ENCODE data around the gene CAPN5.

CAPN5 gene

DNA sequence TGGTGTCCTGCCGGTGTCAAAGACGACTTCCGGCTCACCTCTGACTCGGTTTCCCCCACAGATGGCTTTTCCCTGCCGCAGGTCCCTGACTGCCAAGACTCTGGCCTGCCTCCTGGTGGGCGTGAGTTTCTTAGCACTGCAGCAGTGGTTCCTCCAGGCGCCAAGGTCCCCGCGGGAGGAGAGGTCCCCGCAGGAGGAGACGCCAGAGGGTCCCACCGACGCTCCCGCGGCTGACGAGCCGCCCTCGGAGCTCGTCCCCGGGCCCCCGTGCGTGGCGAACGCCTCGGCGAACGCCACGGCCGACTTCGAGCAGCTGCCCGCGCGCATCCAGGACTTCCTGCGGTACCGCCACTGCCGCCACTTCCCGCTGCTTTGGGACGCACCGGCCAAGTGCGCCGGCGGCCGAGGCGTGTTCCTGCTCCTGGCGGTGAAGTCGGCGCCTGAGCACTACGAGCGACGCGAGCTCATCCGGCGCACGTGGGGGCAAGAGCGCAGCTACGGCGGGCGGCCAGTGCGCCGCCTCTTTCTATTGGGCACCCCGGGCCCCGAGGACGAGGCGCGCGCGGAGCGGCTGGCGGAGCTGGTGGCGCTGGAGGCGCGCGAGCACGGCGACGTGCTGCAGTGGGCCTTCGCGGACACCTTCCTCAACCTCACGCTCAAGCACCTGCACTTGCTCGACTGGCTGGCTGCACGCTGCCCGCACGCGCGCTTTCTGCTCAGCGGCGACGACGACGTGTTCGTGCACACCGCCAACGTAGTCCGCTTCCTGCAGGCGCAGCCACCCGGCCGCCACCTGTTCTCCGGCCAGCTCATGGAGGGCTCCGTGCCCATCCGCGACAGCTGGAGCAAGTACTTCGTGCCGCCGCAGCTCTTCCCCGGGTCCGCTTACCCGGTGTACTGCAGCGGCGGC is 27.0 kb upstream of the CAPN5 start:
- no peak overlapping the region for H3K27ac Mint-ChIP-seq
- H3K4me3 Mint-ChIP-seq, result peak overlapping the region in 2 of 3 experiments; percentile 43 to 63
- peaks cover 5% of the 10 kb centered on the region for H3K9me3 Mint-ChIP-seq
- H3K27me3 Mint-ChIP-seq (ENCODE audit: low read depth), result peaks cover 58% of the 10 kb centered on the region
- H3K4me1 Mint-ChIP-seq, result no peaks in the 10 kb centered on the region
- H3K36me3 Mint-ChIP-seq (ENCODE audit: low read depth), result no peaks in the 10 kb centered on the region
- TF ChIP-seq, protein P1, sequence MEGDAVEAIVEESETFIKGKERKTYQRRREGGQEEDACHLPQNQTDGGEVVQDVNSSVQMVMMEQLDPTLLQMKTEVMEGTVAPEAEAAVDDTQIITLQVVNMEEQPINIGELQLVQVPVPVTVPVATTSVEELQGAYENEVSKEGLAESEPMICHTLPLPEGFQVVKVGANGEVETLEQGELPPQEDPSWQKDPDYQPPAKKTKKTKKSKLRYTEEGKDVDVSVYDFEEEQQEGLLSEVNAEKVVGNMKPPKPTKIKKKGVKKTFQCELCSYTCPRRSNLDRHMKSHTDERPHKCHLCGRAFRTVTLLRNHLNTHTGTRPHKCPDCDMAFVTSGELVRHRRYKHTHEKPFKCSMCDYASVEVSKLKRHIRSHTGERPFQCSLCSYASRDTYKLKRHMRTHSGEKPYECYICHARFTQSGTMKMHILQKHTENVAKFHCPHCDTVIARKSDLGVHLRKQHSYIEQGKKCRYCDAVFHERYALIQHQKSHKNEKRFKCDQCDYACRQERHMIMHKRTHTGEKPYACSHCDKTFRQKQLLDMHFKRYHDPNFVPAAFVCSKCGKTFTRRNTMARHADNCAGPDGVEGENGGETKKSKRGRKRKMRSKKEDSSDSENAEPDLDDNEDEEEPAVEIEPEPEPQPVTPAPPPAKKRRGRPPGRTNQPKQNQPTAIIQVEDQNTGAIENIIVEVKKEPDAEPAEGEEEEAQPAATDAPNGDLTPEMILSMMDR (IDR thresholded peaks at IDR 0.05; ENCODE audit: unreplicated experiment in 3 of 3), result peak; percentile 43 to 59 (median 48)

DNA sequence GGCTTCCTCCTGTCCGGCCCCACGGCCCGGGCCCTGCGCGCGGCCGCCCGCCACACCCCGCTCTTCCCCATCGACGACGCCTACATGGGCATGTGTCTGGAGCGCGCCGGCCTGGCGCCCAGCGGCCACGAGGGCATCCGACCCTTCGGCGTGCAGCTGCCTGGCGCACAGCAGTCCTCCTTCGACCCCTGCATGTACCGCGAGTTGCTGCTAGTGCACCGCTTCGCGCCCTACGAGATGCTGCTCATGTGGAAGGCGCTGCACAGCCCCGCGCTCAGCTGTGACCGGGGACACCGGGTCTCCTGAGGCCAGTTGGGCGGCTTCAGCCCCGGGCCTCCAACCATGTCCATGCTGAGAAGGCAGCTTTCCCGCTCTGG is 26.4 kb upstream of the CAPN5 start:
- no peaks in the 10 kb centered on the region for H3K4me1 Mint-ChIP-seq
- H3K27me3 Mint-ChIP-seq (ENCODE audit: low read depth), result peaks cover 65% of the 10 kb centered on the region
- TF ChIP-seq, protein P1 (IDR thresholded peaks at IDR 0.05; ENCODE audit: unreplicated experiment in 3 of 3), result no peak
- H3K27ac Mint-ChIP-seq, result no peak overlapping the region
- H3K36me3 Mint-ChIP-seq (ENCODE audit: low read depth), result no peaks in the 10 kb centered on the region
- H3K4me3 Mint-ChIP-seq, result peak overlapping the region in 1 of 3 experiments; percentile 48
- H3K9me3 Mint-ChIP-seq, result peaks cover 5% of the 10 kb centered on the region

DNA sequence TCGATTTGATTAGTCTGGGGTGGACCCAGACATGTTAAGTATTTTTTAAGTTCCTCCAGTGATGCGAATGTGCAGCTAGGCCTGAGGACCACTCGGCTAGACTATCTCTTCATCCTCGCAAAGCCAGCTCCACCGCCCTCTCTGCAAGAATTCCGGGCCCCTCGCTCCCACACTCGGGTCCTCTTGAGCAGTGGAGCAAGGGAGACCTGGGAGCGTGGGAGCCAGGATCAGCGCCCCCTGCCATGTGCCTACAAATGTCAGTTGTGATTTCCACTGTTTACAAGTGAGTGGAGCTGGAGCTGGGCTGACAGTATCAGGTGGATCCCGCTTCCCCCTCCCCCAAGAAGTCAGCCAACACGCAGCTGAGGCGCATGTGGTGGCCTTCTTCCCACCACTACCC is 25.9 kb upstream of the CAPN5 start:
- H3K27me3 Mint-ChIP-seq (ENCODE audit: low read depth), result peaks cover 70% of the 10 kb centered on the region

DNA sequence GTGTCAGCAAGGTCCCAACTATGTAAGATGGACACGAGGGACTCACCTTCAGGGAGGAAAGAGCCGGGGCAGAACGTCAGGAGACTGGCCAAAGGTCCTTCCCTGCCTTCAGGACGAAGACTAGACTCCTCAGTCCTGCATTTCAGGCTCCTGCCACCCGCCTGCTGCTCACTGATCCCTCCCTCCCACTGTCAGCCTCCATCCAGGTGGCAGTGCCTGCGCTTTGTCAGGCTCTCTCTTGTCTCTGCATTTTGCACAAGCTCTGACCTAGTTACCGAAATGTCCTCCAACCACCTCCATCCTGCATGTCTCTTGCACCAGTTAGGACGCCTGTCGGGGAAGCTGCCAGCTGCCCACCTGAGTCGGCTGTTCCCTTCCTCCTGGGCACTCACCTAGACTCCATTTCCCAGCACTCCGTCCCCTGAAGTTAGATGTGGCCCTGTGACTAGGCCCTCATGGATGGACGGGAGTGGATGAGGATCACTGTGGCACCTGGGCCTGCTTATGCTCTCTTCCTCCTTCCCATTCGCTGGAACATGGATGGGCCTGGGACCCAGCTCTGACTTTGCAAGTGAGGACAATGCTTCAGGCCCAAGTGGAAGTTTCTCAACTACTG is 24.6 kb upstream of the CAPN5 start:
- TF ChIP-seq, protein P1 (IDR thresholded peaks at IDR 0.05; ENCODE audit: unreplicated experiment in 3 of 3), result no peak
- H3K27me3 Mint-ChIP-seq (ENCODE audit: low read depth), result peaks cover 71% of the 10 kb centered on the region

More for the DNA sequence above, 25.9 kb upstream of the CAPN5 start:
- H3K4me1 Mint-ChIP-seq, result no peaks in the 10 kb centered on the region
- H3K36me3 Mint-ChIP-seq (ENCODE audit: low read depth), result no peaks in the 10 kb centered on the region
- H3K4me3 Mint-ChIP-seq, result peak overlapping the region; percentile 20 to 62 (median 59)
- H3K27ac Mint-ChIP-seq, result no peak overlapping the region
- peaks cover 5% of the 10 kb centered on the region for H3K9me3 Mint-ChIP-seq
- TF ChIP-seq, protein P1 (IDR thresholded peaks at IDR 0.05; ENCODE audit: unreplicated experiment in 3 of 3), result no peak

DNA sequence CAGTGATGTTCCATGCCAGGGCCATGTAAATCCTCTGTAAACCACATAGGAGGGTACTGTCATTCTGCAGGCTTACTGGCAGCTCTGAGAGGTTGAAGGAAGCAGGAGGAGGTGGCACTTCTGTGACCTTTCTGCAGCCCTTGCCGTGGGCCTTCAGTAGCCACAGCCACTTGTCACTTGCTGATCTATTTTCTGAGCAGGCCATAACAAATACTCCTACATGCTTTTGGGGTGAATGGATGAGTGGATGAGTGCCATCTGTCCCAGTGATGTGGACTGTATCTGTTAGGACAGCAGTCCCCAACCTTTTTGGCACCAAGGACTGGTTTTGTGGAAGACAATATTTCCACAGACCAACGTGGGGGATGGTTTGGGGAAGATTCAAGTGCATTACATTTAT is 22.4 kb upstream of the CAPN5 start:
- TF ChIP-seq, protein P1 (IDR thresholded peaks at IDR 0.05; ENCODE audit: unreplicated experiment in 3 of 3), result no peak
- Mint-ChIP-seq H3K36me3 (ENCODE audit: low read depth) (no peaks in the 10 kb centered on the region), H3K27ac (no peak overlapping the region), H3K4me3 (no peak overlapping the region), H3K27me3 (ENCODE audit: low read depth) (peaks cover 55% of the 10 kb centered on the region), H3K4me1 (peaks cover 4% of the 10 kb centered on the region), H3K9me3 (peaks cover 5% of the 10 kb centered on the region)

More for the DNA sequence above, 24.6 kb upstream of the CAPN5 start:
- Mint-ChIP-seq H3K36me3 (ENCODE audit: low read depth) (no peaks in the 10 kb centered on the region), H3K4me1 (peaks cover 4% of the 10 kb centered on the region), H3K9me3 (peaks cover 5% of the 10 kb centered on the region), H3K4me3 (no peak overlapping the region), H3K27ac (no peak overlapping the region)
